ENCODE results near the gene AGRP. TPM values are rescaled to one million over a fixed set of nuclear protein-coding genes. Genes with fewer than 3 reads are reported as not detected.

AGRP gene
- total RNA-seq, 2 experiments from 2014 or later, result not detected

DNA sequence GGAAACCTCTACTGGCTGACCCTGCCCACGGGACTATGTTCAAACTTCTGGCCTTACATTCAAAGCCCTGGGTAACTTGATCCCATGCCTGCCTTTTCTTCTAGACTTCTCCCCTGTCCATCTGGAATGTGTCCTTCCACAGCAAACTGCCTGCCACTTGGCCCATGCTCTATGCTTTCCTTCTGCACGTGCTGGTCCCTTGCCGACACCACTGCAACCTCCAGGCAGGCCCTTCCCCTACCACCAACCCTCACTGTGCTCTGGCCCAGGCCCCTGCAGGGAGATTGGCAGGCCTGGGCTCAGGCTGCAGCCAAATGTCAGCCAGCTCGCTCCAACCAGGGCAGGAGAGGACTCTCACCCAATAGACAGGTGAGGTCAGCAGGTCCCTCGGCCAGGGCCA lies 41.4 kb downstream of the AGRP start:
- ChIA-PET POLR2A (no interaction called here), CTCF (interaction anchor here (0.6 to 0.7 kb wide), 2 partner anchors 224 to 1505 kb away, joined by 3 read pairs; no protein-coding TSS in a partner anchor)
- peaks cover 58% of the 10 kb centered on the region for H3K36me3 Mint-ChIP-seq (ENCODE audit: low read depth)
- DNase-seq, result no peak
- no peaks in the 10 kb centered on the region for H3K9me3 Mint-ChIP-seq
- Histone ChIP-seq H3K9me3 (ENCODE audit: control insufficient read depth in 1 of 2, insufficient read depth in 1 of 2, low read length in 2 of 2) (no peaks in the 10 kb centered on the region), H3K27ac (ENCODE audit: low read depth in 1 of 2, low read length in 2 of 2) (no peak overlapping the region), H3K36me3 (ENCODE audit: insufficient read depth, low read length) (peaks cover 73% of the 10 kb centered on the region), H3K4me3 (ENCODE audit: low read length) (no peak overlapping the region), H3K27me3 (ENCODE audit: control insufficient read depth in 1 of 2, insufficient read depth in 2 of 2, low read length in 2 of 2) (no peaks in the 10 kb centered on the region), H3K4me1 (ENCODE audit: insufficient read depth, low read length) (no peaks in the 10 kb centered on the region)
- no peak overlapping the region for H3K4me3 Mint-ChIP-seq
- H3K4me1 Mint-ChIP-seq (ENCODE audit: low read depth), result no peaks in the 10 kb centered on the region
- no peak overlapping the region for H3K27ac Mint-ChIP-seq
- ATAC-seq (ENCODE audit: poor library complexity), result no peak
- H3K27me3 Mint-ChIP-seq, result no peaks in the 10 kb centered on the region
- TF ChIP-seq, protein P1, sequence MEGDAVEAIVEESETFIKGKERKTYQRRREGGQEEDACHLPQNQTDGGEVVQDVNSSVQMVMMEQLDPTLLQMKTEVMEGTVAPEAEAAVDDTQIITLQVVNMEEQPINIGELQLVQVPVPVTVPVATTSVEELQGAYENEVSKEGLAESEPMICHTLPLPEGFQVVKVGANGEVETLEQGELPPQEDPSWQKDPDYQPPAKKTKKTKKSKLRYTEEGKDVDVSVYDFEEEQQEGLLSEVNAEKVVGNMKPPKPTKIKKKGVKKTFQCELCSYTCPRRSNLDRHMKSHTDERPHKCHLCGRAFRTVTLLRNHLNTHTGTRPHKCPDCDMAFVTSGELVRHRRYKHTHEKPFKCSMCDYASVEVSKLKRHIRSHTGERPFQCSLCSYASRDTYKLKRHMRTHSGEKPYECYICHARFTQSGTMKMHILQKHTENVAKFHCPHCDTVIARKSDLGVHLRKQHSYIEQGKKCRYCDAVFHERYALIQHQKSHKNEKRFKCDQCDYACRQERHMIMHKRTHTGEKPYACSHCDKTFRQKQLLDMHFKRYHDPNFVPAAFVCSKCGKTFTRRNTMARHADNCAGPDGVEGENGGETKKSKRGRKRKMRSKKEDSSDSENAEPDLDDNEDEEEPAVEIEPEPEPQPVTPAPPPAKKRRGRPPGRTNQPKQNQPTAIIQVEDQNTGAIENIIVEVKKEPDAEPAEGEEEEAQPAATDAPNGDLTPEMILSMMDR (IDR thresholded peaks at IDR 0.05), result no peak
- intact Hi-C loops (cut with DNase I, micrococcal nuclease), result no loop called here

DNA sequence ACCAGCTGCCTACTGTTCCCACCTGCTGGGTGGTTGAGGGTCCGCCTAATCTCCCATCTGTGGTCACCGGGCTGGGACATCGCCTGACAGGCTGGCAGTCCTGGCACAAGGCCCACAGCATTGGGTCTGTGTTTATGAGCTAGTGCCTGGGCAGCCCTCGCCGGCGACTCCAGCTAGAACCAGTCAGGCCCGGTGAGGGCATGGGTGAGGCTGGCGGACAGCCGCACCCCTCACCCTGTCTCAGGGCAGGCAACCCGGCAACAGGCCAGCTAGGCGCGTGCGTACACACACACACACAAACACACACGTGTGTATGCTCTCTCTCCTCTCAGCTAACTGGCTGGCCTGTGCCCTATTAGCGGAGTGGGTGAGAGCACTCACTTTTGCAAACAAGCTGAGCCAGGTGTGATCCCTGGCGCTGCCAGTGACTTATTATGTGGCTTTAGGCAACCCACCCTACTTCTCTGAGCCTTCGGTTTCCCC lies 42.0 kb downstream of the AGRP start:
- ChIA-PET CTCF (interaction anchor here (0.6 kb wide), 1 partner anchor 1506 kb away, joined by 3 read pairs; no protein-coding TSS in a partner anchor), POLR2A (no interaction called here)
- no peak overlapping the region for H3K4me3 Mint-ChIP-seq
- intact Hi-C loops (cut with DNase I, micrococcal nuclease), result no loop called here
- no peaks in the 10 kb centered on the region for H3K27me3 Mint-ChIP-seq
- Histone ChIP-seq H3K27me3 (ENCODE audit: control insufficient read depth in 1 of 2, insufficient read depth in 2 of 2, low read length in 2 of 2) (no peaks in the 10 kb centered on the region), H3K9me3 (ENCODE audit: control insufficient read depth in 1 of 2, insufficient read depth in 1 of 2, low read length in 2 of 2) (no peaks in the 10 kb centered on the region), H3K36me3 (ENCODE audit: insufficient read depth, low read length) (peaks cover 72% of the 10 kb centered on the region), H3K27ac (ENCODE audit: low read depth in 1 of 2, low read length in 2 of 2) (no peak overlapping the region), H3K4me1 (ENCODE audit: insufficient read depth, low read length) (no peaks in the 10 kb centered on the region), H3K4me3 (ENCODE audit: low read length) (no peak overlapping the region)
- no peaks in the 10 kb centered on the region for H3K4me1 Mint-ChIP-seq (ENCODE audit: low read depth)
- no peaks in the 10 kb centered on the region for H3K9me3 Mint-ChIP-seq
- TF ChIP-seq, protein P1 (IDR thresholded peaks at IDR 0.05), result no peak
- no peak overlapping the region for H3K27ac Mint-ChIP-seq
- ATAC-seq (ENCODE audit: poor library complexity) (no peak), DNase-seq (no peak)
- H3K36me3 Mint-ChIP-seq (ENCODE audit: low read depth), result peaks cover 56% of the 10 kb centered on the region

DNA sequence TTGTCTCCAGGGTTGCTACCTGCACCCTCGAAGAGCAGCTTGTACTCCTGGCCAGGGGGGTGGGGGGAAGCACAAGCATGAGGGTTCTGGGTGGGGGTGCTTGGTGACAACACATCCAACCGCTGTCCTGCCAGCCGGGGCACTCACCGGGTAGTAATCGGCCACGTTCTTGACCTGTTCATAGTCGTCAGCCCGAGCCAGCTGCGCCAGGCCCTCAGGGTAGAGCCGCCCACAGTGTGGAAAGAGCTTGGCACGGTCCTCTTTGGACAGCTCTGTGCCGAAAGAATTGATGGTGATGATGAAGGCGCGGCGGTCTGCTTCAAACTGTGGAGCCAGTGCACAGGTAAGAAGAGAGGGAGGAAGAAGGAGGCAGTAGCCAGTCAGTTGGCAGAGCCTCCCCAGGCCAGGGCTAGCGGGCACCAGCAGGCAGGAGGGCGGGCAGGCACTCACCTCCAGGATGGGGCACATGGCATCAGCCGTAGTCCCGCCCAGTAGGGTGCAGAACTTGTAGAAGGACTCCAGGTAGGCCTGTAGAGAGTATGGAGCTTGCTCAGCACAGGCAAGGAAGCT lies 44.4 kb downstream of the AGRP start:
- H3K27ac ChIP-seq (ENCODE audit: low read depth in 1 of 2, low read length in 2 of 2), result no peak overlapping the region
- no peaks in the 10 kb centered on the region for H3K9me3 Mint-ChIP-seq
- peaks cover 44% of the 10 kb centered on the region for H3K36me3 Mint-ChIP-seq (ENCODE audit: low read depth)
- H3K4me1 Mint-ChIP-seq (ENCODE audit: low read depth), result no peaks in the 10 kb centered on the region
- ChIA-PET POLR2A (no interaction called here), CTCF (interaction anchor here (0.6 kb wide), 1 partner anchor 349 kb away, joined by 3 read pairs; no protein-coding TSS in a partner anchor)
- no peak overlapping the region for H3K4me3 Mint-ChIP-seq
- intact Hi-C loops (cut with DNase I, micrococcal nuclease), result no loop called here
- H3K4me1 ChIP-seq (ENCODE audit: insufficient read depth, low read length), result no peaks in the 10 kb centered on the region
- TF ChIP-seq, protein P1 (IDR thresholded peaks at IDR 0.05), result no peak
- ATAC-seq (ENCODE audit: poor library complexity), result no peak
- peaks cover 58% of the 10 kb centered on the region for H3K36me3 ChIP-seq (ENCODE audit: insufficient read depth, low read length)
- DNase-seq, result no peak
- no peak overlapping the region for H3K27ac Mint-ChIP-seq
- H3K27me3 ChIP-seq (ENCODE audit: control insufficient read depth in 1 of 2, insufficient read depth in 2 of 2, low read length in 2 of 2), result no peaks in the 10 kb centered on the region
- H3K4me3 ChIP-seq (ENCODE audit: low read length), result no peak overlapping the region
- H3K27me3 Mint-ChIP-seq, result no peaks in the 10 kb centered on the region
- peaks cover 0 to 4% of the 10 kb centered on the region in 2 experiments for H3K9me3 ChIP-seq (ENCODE audit: control insufficient read depth in 1 of 2, insufficient read depth in 1 of 2, low read length in 2 of 2)

Data from CD4-positive, alpha-beta T cell (primary cell).